K562 (cell line): ENCODE data around the gene CEP128. TPM values are rescaled to one million over a fixed set of nuclear protein-coding genes. Genes with fewer than 3 reads are reported as not detected.

Experiments used
- ATAC-seq: fragments of 200-7000 bp; cut with Tn5 transposase; 3 replicates; pipeline ENCODE4 v1.9.1; 2020; ENCODE audit warnings: moderate library complexity
- BruUV-seq: library from RNA; stranded (reverse); fragments of 400-500 nt; replicated peaks from 2 replicates; lab custom pipeline; 2021; lab: Mats Ljungman, UMichigan
- CTCF ChIA-PET: fragments of 300-600 bp; formaldehyde crosslinking; extraction: SDS; loops from one replicate; lab custom pipeline; 2021; ENCODE audit warnings: low intra/inter-chr PET ratio; lab: Yijun Ruan, JAX
- POLR2A ChIA-PET: fragments of 300-600, 350-650 bp; sonication (Branson Sonifier 250); formaldehyde crosslinking; extraction: SDS; loops from one replicate; lab custom pipeline; 2021; ENCODE audit warnings: antibody characterized with exemption, inconsistent platforms; lab: Yijun Ruan, JAX
- DNase-seq, 4 experiments: peaks; one replicate each; pipeline versions ENCODE4 v3.0.0 to v3.0.0-alpha.2; 2011 to 2018; ENCODE audit warnings: low spot score in 3 of 4, mixed read lengths in 3 of 4; ENCODE audit errors: extremely low read depth in 1 of 4
- FAIRE-seq: peaks from 2 replicates; lab custom pipeline; 2011; peaks lifted over from hg19 to GRCh38; lab: Jason Lieb, UNC
- H2AFZ ChIP-seq: 2 replicates; pipeline ENCODE4 v1.6.0; 2011; ENCODE audit warnings: low read depth, low read length, control low read depth, inconsistent platforms
- H3K27ac ChIP-seq: fragments of 200-600 bp; 3 replicates; pipeline ENCODE4 v1.8.0; 2011; ENCODE audit warnings: low read depth, mild to moderate bottlenecking, control low read depth, inconsistent platforms, low read length, moderate library complexity, mixed read lengths; ENCODE audit errors: extremely low read depth
- H3K27me3 ChIP-seq, 2 experiments: fragments of 300-600 bp in 1 of 2; 2 replicates in 1 of 2; 3 replicates in 1 of 2; pipeline versions ENCODE4 v1.6.0 to v1.8.0; 2011; ENCODE audit warnings: inconsistent platforms in 2 of 2, low read length in 2 of 2, mild to moderate bottlenecking in 1 of 2, mixed read lengths in 1 of 2, moderate library complexity in 1 of 2; ENCODE audit not compliant: control insufficient read depth in 2 of 2, insufficient read depth in 2 of 2
- H3K36me3 ChIP-seq: fragments of 300-600 bp; 3 replicates; pipeline ENCODE4 v1.8.0; 2011; ENCODE audit warnings: mild to moderate bottlenecking, low read length, inconsistent platforms; ENCODE audit not compliant: control insufficient read depth, insufficient read depth
- H3K4me1 ChIP-seq, 2 experiments: fragments of 200-600 bp in 1 of 2; replicated peaks in 1 of 2; 2 replicates in 1 of 2; 3 replicates in 1 of 2; pipeline versions ENCODE4 v1.5.1 to v1.8.0; 2011; ENCODE audit warnings: inconsistent platforms in 2 of 2, low read length in 2 of 2, mild to moderate bottlenecking in 1 of 2, mixed read lengths in 1 of 2, moderate library complexity in 1 of 2; ENCODE audit not compliant: control insufficient read depth in 2 of 2, insufficient read depth in 2 of 2
- H3K4me2 ChIP-seq: 2 replicates; pipeline ENCODE4 v1.6.1; 2011; ENCODE audit warnings: low read length, control low read depth, inconsistent platforms, mixed read lengths; ENCODE audit not compliant: insufficient read depth
- H3K4me3 ChIP-seq: fragments of 200-600 bp; sonication (generic), shearing (Covaris generic); 2 replicates; pipeline ENCODE4 v1.5.1; 2016; ENCODE audit warnings: control low read depth, inconsistent platforms
- H3K79me2 ChIP-seq: fragments of 200-600 bp; 3 replicates; pipeline ENCODE4 v1.8.0; 2011; ENCODE audit warnings: low read length, inconsistent platforms; ENCODE audit not compliant: control insufficient read depth, insufficient read depth
- H3K9ac ChIP-seq, 2 experiments: 2 replicates each; pipeline versions ENCODE4 v1.6.0 to v1.6.1; 2011; ENCODE audit warnings: low read depth in 2 of 2, low read length in 2 of 2, control low read depth in 1 of 2, inconsistent platforms in 1 of 2, mild to moderate bottlenecking in 1 of 2, mixed read lengths in 1 of 2; ENCODE audit not compliant: insufficient read depth in 1 of 2
- H3K9me1 ChIP-seq: one replicate; pipeline ENCODE4 v1.6.0; 2011; ENCODE audit warnings: inconsistent platforms, mild to moderate bottlenecking, low read length, moderate library complexity; ENCODE audit not compliant: control insufficient read depth, insufficient read depth
- H3K9me3 ChIP-seq: replicated peaks from 2 replicates; pipeline ENCODE4 v1.5.1; 2011; ENCODE audit warnings: low read depth, low read length, inconsistent platforms; ENCODE audit not compliant: control insufficient read depth, insufficient read depth
- H4K20me1 ChIP-seq: replicated peaks from 2 replicates; pipeline ENCODE4 v1.6.1; 2011; ENCODE audit warnings: low read length, inconsistent platforms, mixed read lengths; ENCODE audit not compliant: control insufficient read depth, insufficient read depth
- BRD9 ChIP-seq: fragments of 450-650 bp; IDR thresholded peaks from 2 replicates; pipeline ENCODE4 v1.6.1; 2018; ENCODE audit warnings: low read depth; ENCODE audit not compliant: partially characterized antibody
- GTF2A2 ChIP-seq: IDR thresholded peaks from 2 replicates; pipeline ENCODE4 v1.6.1; 2016; ENCODE audit warnings: mild to moderate bottlenecking, missing genetic modification characterization, missing compliant biosample characterization
- HDAC3 ChIP-seq: fragments of 450-650 bp; IDR thresholded peaks from 2 replicates; pipeline ENCODE4 v1.6.1; 2018; ENCODE audit warnings: borderline replicate concordance, mild to moderate bottlenecking, moderate library complexity; ENCODE audit not compliant: partially characterized antibody
- MIER1 ChIP-seq: fragments of 450-650 bp; IDR thresholded peaks from 2 replicates; pipeline ENCODE4 v1.6.1; 2016; ENCODE audit warnings: antibody characterized with exemption, mild to moderate bottlenecking, low read depth
- MTA2 ChIP-seq: fragments of 450-650 bp; IDR thresholded peaks from 2 replicates; pipeline ENCODE4 v1.6.1; 2016; ENCODE audit warnings: low read depth
- RFX5 ChIP-seq: IDR thresholded peaks from 2 replicates; pipeline ENCODE4 v1.6.1; 2011; ENCODE audit warnings: low read depth, mild to moderate bottlenecking, improper control_type of control experiment, low read length
- ZNF584 ChIP-seq: fragments of 200-800 bp; sonication (Bioruptor generic); IDR thresholded peaks from 2 replicates; pipeline ENCODE4 v1.6.1; 2016; ENCODE audit warnings: low read depth, mild to moderate bottlenecking, missing genetic modification characterization, missing compliant biosample characterization
- ZNF696 ChIP-seq: fragments of 250-450 bp; sonication (Bioruptor Pico); conservative IDR thresholded peaks from 2 replicates; pipeline ENCODE4 v1.4.0; 2020; ENCODE audit warnings: mild to moderate bottlenecking, moderate library complexity
- WGBS: fragments of 100-300 bp; shearing (Covaris generic); methylation state at CpG from one replicate; pipeline ENCODE4 v1.1.6; 2016; ENCODE audit warnings: low coverage, mixed read lengths; ENCODE audit not compliant: insufficient coverage; ENCODE audit errors: missing lambda C conversion rate; 5-methylcytosine and 5-hydroxymethylcytosine counted together
- in situ Hi-C: fragments of 300-500 bp; cut with MboI; formaldehyde crosslinking; loops from 4 replicates; pipeline ENCODE4 v1.15.0; 2018; ENCODE audit warnings: inconsistent platforms, mixed read lengths
- intact Hi-C: fragments of 100-400 bp; cut with micrococcal nuclease; formaldehyde crosslinking; loops from 2 replicates; pipeline ENCODE4 v1.14.2; 2022
- polyA plus RNA-seq, 8 experiments: library from polyadenylated mRNA; depleted of rRNA in 4 of 8; stranded (reverse) in 5 of 8; unstranded in 3 of 8; fragments of >200 nt; fragmentation: Nextera tagmentation in 2 of 8; fragmentation: Illumina TruSeq in 1 of 8; extraction: Ambion mirVana in 2 of 8; extraction: Trizol in 1 of 8; gene quantifications; 2 replicates each; pipeline versions ENCODE4 v1.2.1 to v1.2.3, GENCODE V29; 2011 to 2014; ENCODE audit warnings: inconsistent platforms in 1 of 8, missing spikeins in 1 of 8
- total RNA-seq, 7 experiments: library from RNA; depleted of rRNA in 6 of 7; stranded (reverse); fragments of >200 nt in 6 of 7; fragmentation: Illumina TruSeq in 2 of 7; extraction: Trizol in 2 of 7; gene quantifications; 2 replicates each; pipeline versions ENCODE4 v1.2.1 to v1.2.3, GENCODE V29; 2011 to 2021; ENCODE audit warnings: low replicate concordance in 1 of 7
- TF ChIP-seq, protein P1 (sequence below): fragments of 450-650 bp; formaldehyde crosslinking; IDR thresholded peaks from 2 replicates; pipeline ENCODE4 v1.4.0; 2020; ENCODE audit warnings: mild to moderate bottlenecking, moderate library complexity
- TF ChIP-seq, protein P2 (sequence below): fragments of 450-650 bp; formaldehyde crosslinking; IDR thresholded peaks from 2 replicates; pipeline ENCODE4 v1.4.0; 2020; ENCODE audit warnings: mild to moderate bottlenecking, moderate library complexity

Gene CEP128
- total and polyA plus RNA-seq, 9 of the 15 experiments (the other 6 are each of a cell fraction or from before 2014, with no cell fraction given) = 2.3 to 9.2 (median 4.6) TPM

DNA sequence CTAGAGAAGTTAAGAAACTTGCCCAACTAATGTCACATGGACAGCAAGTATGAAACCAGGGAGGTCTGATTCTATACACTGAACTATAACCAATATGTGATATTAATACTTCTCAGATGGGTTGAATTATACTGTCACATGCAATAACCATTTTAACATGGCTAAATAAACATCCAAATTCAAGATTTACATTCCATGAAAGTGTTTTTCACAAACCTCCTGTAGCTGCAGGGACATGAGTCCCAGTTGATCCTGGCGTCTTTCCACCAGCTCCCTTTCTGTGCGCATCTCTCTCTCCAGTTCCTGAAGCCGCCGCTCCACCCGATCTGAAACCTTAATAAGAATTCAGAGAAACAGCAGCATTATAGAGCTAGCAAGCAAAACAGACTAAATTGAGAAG lies 79.0 kb downstream of the CEP128 start:
- H3K27me3 ChIP-seq = no peaks in the 10 kb centered on the region
- H3K4me3 ChIP-seq = no peak overlapping the region
- in situ Hi-C loops = no loop called here
- no peak for TF ChIP-seq MTA2
- TF ChIP-seq, protein P1, sequence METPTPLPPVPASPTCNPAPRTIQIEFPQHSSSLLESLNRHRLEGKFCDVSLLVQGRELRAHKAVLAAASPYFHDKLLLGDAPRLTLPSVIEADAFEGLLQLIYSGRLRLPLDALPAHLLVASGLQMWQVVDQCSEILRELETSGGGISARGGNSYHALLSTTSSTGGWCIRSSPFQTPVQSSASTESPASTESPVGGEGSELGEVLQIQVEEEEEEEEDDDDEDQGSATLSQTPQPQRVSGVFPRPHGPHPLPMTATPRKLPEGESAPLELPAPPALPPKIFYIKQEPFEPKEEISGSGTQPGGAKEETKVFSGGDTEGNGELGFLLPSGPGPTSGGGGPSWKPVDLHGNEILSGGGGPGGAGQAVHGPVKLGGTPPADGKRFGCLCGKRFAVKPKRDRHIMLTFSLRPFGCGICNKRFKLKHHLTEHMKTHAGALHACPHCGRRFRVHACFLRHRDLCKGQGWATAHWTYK (CRISPR knock-in tag) = no peak
- TF ChIP-seq ZNF584 (CRISPR knock-in tag) = no peak
- no peak for TF ChIP-seq GTF2A2 (tag)
- no peak for TF ChIP-seq BRD9
- no peak for TF ChIP-seq ZNF696 (CRISPR knock-in tag)
- TF ChIP-seq, protein P2, sequence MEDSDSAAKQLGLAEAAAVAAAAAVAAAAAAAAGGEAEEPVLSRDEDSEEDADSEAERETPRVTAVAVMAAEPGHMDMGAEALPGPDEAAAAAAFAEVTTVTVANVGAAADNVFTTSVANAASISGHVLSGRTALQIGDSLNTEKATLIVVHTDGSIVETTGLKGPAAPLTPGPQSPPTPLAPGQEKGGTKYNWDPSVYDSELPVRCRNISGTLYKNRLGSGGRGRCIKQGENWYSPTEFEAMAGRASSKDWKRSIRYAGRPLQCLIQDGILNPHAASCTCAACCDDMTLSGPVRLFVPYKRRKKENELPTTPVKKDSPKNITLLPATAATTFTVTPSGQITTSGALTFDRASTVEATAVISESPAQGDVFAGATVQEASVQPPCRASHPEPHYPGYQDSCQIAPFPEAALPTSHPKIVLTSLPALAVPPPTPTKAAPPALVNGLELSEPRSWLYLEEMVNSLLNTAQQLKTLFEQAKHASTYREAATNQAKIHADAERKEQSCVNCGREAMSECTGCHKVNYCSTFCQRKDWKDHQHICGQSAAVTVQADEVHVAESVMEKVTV (CRISPR knock-in tag) = no peak
- TF ChIP-seq RFX5 = no peak
- no peak for TF ChIP-seq MIER1
- no peak for TF ChIP-seq HDAC3
- TF ChIP-seq, all 486 proteins: peak for 0
- Histone ChIP-seq H4K20me1 (no peaks in the 10 kb centered on the region), H3K27ac (no peak overlapping the region), H2AFZ (no peak overlapping the region), H3K79me2 (no peaks in the 10 kb centered on the region), H3K9ac (no peak overlapping the region), H3K4me2 (no peak overlapping the region), H3K9me1 (no peaks in the 10 kb centered on the region), H3K9me3 (no peaks in the 10 kb centered on the region), H3K36me3 (no peaks in the 10 kb centered on the region), H3K4me1 (no peaks in the 10 kb centered on the region)
- intact Hi-C loops = no loop called here
- ChIA-PET CTCF (no interaction called here), POLR2A (no interaction called here)
- FAIRE-seq (no peak), ATAC-seq (no peak), DNase-seq (no peak)
- BruUV-seq = no TSS peak
- WGBS = 85% methylated on average over 5 of the region's 5 CpGs
